PFSK-1 (cell line): ENCODE results near the gene DSG4.

Experiments
- FOXP2 ChIP-seq: optimal IDR thresholded peaks from 2 replicates; pipeline ENCODE3; 2011; ENCODE audit warnings: borderline replicate concordance, control low read depth, inconsistent platforms; ENCODE audit not compliant: insufficient read depth; ENCODE audit errors: extremely low read length, extremely low read depth
- POLR2AphosphoS5 ChIP-seq: IDR thresholded peaks from 2 replicates; pipeline ENCODE4 v1.6.1; 2012; ENCODE audit warnings: low read depth, mild to moderate bottlenecking, control low read depth, low read length, moderate library complexity
- SIN3A ChIP-seq: IDR thresholded peaks from 2 replicates; pipeline ENCODE4 v1.6.1; 2012; ENCODE audit warnings: mild to moderate bottlenecking, low read length, moderate library complexity, borderline replicate concordance; ENCODE audit not compliant: insufficient read depth
- TAF1 ChIP-seq: IDR thresholded peaks from 2 replicates; pipeline ENCODE4 v1.6.1; 2012; ENCODE audit warnings: low read length, control low read depth, borderline replicate concordance; ENCODE audit not compliant: insufficient read depth
- TF ChIP-seq, protein P1 (sequence below), 2 experiments: IDR thresholded peaks; 2 replicates each; pipeline versions ENCODE4 v1.6.1 to v1.8.0; 2011 to 2012; ENCODE audit warnings: low read depth in 2 of 2, low read length in 2 of 2, control low read depth in 1 of 2, inconsistent platforms in 1 of 2, mild to moderate bottlenecking in 1 of 2, moderate library complexity in 1 of 2; ENCODE audit not compliant: insufficient read depth in 1 of 2

The DSG4 gene

DNA sequence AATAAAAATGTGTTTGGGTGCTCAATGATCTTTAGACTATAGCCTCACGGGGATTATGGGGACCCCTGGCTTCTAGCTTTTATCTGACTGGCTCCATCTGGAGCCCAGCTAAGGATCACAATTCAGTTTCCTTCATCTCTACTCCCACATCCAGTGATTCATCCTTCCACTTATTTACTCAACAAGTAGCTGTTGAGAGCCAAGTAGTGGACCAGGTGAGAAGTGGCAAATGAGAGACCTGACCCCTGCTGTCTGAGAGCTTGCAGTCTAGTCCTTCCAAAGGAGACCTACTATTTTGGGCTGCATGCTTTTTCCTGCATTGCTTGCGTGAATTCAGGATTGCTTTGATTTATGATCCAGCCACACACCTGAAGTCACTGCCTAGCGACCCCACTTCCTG, 60.2 kb downstream of the DSG4 start:
- no peak for TF ChIP-seq POLR2AphosphoS5
- no peak for TF ChIP-seq FOXP2
- no peak for TF ChIP-seq TAF1
- no peak for TF ChIP-seq SIN3A
- TF ChIP-seq, protein P1, sequence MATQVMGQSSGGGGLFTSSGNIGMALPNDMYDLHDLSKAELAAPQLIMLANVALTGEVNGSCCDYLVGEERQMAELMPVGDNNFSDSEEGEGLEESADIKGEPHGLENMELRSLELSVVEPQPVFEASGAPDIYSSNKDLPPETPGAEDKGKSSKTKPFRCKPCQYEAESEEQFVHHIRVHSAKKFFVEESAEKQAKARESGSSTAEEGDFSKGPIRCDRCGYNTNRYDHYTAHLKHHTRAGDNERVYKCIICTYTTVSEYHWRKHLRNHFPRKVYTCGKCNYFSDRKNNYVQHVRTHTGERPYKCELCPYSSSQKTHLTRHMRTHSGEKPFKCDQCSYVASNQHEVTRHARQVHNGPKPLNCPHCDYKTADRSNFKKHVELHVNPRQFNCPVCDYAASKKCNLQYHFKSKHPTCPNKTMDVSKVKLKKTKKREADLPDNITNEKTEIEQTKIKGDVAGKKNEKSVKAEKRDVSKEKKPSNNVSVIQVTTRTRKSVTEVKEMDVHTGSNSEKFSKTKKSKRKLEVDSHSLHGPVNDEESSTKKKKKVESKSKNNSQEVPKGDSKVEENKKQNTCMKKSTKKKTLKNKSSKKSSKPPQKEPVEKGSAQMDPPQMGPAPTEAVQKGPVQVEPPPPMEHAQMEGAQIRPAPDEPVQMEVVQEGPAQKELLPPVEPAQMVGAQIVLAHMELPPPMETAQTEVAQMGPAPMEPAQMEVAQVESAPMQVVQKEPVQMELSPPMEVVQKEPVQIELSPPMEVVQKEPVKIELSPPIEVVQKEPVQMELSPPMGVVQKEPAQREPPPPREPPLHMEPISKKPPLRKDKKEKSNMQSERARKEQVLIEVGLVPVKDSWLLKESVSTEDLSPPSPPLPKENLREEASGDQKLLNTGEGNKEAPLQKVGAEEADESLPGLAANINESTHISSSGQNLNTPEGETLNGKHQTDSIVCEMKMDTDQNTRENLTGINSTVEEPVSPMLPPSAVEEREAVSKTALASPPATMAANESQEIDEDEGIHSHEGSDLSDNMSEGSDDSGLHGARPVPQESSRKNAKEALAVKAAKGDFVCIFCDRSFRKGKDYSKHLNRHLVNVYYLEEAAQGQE (IDR thresholded peaks at IDR 0.05; ENCODE audit: insufficient read depth in 1 of 2, low read depth in 2 of 2, low read length in 2 of 2) = no peak

DNA sequence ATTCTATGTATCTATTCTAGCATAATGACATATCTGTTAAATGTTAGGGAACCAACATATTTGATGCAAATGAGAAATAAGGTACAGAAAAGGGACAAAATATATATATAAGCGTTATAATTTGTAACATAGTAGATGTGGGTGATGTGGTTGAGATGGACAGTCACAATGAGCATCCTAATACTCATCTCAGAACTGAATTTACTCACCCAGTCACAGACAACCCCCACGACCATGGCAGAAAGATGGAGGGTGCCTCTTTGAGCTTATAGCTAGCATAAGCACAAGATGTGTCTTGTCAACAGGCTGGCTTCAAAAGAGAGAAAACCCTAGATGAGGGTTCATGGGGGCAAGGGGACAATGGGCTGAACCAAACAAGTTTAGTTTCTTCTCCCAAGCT, 61.8 kb downstream of the DSG4 start:
- TF ChIP-seq TAF1 = no peak
- no peak for TF ChIP-seq FOXP2
- TF ChIP-seq, protein P1 (IDR thresholded peaks at IDR 0.05; ENCODE audit: insufficient read depth in 1 of 2, low read depth in 2 of 2, low read length in 2 of 2) = no peak
- TF ChIP-seq POLR2AphosphoS5 = no peak
- TF ChIP-seq SIN3A = no peak

DNA sequence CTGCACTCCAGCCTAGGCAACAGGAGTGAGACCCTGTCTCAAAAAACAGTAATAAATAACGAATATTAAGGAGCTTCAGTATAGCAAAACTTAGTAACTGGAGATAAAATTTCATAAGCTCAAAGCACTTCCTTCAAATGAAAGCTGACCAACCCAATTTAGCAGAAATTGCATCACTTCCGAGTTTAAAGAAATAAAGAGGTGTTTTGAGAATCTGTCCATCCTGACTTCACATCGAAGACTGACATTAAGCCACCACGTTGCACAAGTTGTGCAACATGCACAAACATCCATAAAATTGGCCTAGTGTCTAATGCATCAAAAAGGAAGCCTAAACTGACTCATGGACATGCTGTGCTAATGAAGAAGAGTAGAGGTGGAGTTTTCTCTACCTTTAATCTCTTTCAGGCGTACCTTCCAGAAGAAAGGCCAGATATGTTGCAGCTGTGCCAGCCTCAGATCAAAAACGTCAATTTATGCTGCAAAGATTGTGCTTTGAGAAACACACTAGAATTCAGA, 63.3 kb downstream of the DSG4 start:
- TF ChIP-seq TAF1 (no peak), SIN3A (no peak), POLR2AphosphoS5 (no peak), FOXP2 (no peak)
- TF ChIP-seq, protein P1 (IDR thresholded peaks at IDR 0.05; ENCODE audit: insufficient read depth in 1 of 2, low read depth in 2 of 2, low read length in 2 of 2) = no peak

DNA sequence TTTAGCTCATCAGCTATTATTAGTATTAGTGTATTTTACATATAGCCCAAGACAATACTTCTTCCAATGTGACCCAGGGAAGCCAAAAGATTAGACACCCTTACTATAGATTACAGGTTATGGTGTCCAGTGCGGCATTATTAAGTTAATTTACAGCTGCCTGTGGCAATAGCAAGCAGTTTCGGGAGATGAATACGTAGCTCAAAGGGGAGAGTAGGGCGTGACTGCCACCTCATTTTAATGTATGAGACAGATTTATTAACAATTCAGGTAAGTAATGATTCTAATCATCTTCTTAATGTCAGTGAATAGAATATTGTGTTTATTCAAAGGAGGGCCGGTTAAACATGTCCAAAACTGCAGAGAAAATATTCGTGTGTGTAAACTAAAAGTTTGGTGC, 64.2 kb downstream of the DSG4 start:
- TF ChIP-seq, protein P1 (IDR thresholded peaks at IDR 0.05; ENCODE audit: insufficient read depth in 1 of 2, low read depth in 2 of 2, low read length in 2 of 2) = no peak
- no peak for TF ChIP-seq TAF1
- no peak for TF ChIP-seq SIN3A

DNA sequence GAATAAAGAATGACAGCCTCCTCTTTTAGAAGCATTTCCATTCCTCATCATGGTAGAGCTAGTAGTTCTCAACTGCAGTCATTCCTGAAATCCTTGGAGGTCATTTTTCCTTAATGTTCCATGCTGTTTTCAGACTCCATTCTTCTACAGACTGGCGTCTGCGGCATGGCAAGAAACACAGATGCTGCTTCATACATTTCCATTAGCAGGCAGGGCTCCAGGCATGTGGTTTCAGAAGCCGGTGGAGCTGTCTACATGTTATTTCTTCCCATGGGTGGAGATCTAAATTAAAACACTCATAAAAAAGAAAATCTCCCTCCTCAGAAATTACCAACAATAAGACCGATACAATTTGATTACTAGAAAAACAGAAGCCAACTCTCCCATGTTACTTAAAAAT, 64.9 kb downstream of the DSG4 start:
- TF ChIP-seq FOXP2 (no peak), SIN3A (no peak), TAF1 (no peak), POLR2AphosphoS5 (no peak)
- TF ChIP-seq, protein P1 (IDR thresholded peaks at IDR 0.05; ENCODE audit: insufficient read depth in 1 of 2, low read depth in 2 of 2, low read length in 2 of 2) = no peak
